Hepatocyte (in vitro differentiated cells): ENCODE measurements around the gene FBXL17.

Source experiments
- CTCF ChIP-seq: fragments of 200-600 bp; sonication (generic); IDR thresholded peaks from 2 replicates; pipeline ENCODE4 v1.5.1; 2016; ENCODE audit warnings: antibody characterized with exemption, mild to moderate bottlenecking; ENCODE audit not compliant: poor library complexity
- EZH2phosphoT487 ChIP-seq: fragments of 200-600 bp; sonication (generic); IDR thresholded peaks from one replicate; pipeline ENCODE4 v1.6.1; 2018; ENCODE audit warnings: antibody characterized with exemption, mild to moderate bottlenecking, low read depth, moderate library complexity; ENCODE audit not compliant: unreplicated experiment, severe bottlenecking

- TF ChIP-seq CTCF (no peak), EZH2phosphoT487 (no peak)
Measured at GRCh38 chr5:108196276-108196675, 185.6 kb downstream of the FBXL17 start.
